Endothelial cell of umbilical vein (primary cell): ENCODE results near the gene HSFX1.

ENCODE experiments used
- CTCF ChIP-seq, 2 donors: IDR thresholded peaks; 1 replicate in 1 of 2; 2 replicates in 1 of 2; pipeline ENCODE4 v1.5.1; 2011; ENCODE audit warnings: low read length in 2 of 2, mild to moderate bottlenecking in 2 of 2, moderate library complexity in 2 of 2, control low read depth in 1 of 2, inconsistent platforms in 1 of 2, low read depth in 1 of 2; ENCODE audit not compliant: insufficient read depth in 1 of 2; ENCODE audit errors: extremely low read depth in 1 of 2
- EZH2 ChIP-seq: IDR thresholded peaks from 2 replicates; pipeline ENCODE4 v1.6.1; 2012; ENCODE audit warnings: borderline replicate concordance, low read depth, mild to moderate bottlenecking, moderate library complexity, low read length, inconsistent platforms; ENCODE audit not compliant: severe bottlenecking
- FOS ChIP-seq: IDR thresholded peaks from 2 replicates; pipeline ENCODE4 v1.6.1; 2011; ENCODE audit warnings: mild to moderate bottlenecking, low read length, moderate library complexity, borderline replicate concordance; ENCODE audit not compliant: insufficient read depth
- GATA2 ChIP-seq: IDR thresholded peaks from 2 replicates; pipeline ENCODE4 v1.7.0; 2011; ENCODE audit warnings: low read depth, mild to moderate bottlenecking, moderate library complexity, mixed read lengths, low read length; ENCODE audit not compliant: insufficient read length, insufficient read depth
- JUN ChIP-seq: IDR thresholded peaks from 2 replicates; pipeline ENCODE4 v1.6.1; 2011; ENCODE audit warnings: borderline replicate concordance, low read depth; ENCODE audit not compliant: insufficient read length, insufficient read depth
- MAX ChIP-seq: IDR thresholded peaks from 2 replicates; pipeline ENCODE4 v1.6.1; 2011; ENCODE audit not compliant: insufficient read depth, insufficient read length
- MYC ChIP-seq: IDR thresholded peaks from one replicate; pipeline ENCODE4 v1.6.1; 2011; ENCODE audit warnings: mild to moderate bottlenecking, low read depth, low read length
- POLR2A ChIP-seq: IDR thresholded peaks from 2 replicates; pipeline ENCODE4 v1.6.1; 2012; ENCODE audit warnings: low read depth, mild to moderate bottlenecking, control low read depth, low read length
- POLR2AphosphoS5 ChIP-seq: IDR thresholded peaks from 2 replicates; pipeline ENCODE4 v1.6.1; 2012; ENCODE audit warnings: low read depth, mild to moderate bottlenecking, control low read depth, low read length, moderate library complexity; ENCODE audit not compliant: insufficient read depth

GRCh38 chrX:149807747-149808458 lies 34.0 kb downstream of the HSFX1 start:
- TF ChIP-seq JUN (no peak), POLR2A (no peak), EZH2 (no peak), CTCF (IDR thresholded peaks at IDR 0.05; ENCODE audit: extremely low read depth in 1 of 2, insufficient read depth in 1 of 2, low read depth in 1 of 2, low read length in 2 of 2) (no peak), POLR2AphosphoS5 (no peak), FOS (no peak), MYC (no peak), MAX (no peak), GATA2 (no peak)
